VCaP (cell line): Measurements from ENCODE around the gene TMEM252.

ENCODE experiments used
- H3K27ac ChIP-seq: fragments of 450-650 bp; 2 replicates; pipeline ENCODE4 v1.5.1; 2017
- CTCF ChIP-seq: fragments of 450-650 bp; conservative IDR thresholded peaks from 2 replicates; pipeline ENCODE4 v1.5.1; 2017; ENCODE audit warnings: mild to moderate bottlenecking, moderate library complexity

The TMEM252 gene

GRCh38 chr9:68522131-68522530 lies 18.6 kb downstream of the TMEM252 start:
- no peak overlapping the region for H3K27ac ChIP-seq
- TF ChIP-seq CTCF = no peak

GRCh38 chr9:68515326-68516017 lies 25.2 kb downstream of the TMEM252 start:
- H3K27ac ChIP-seq = peak overlapping the region; percentile 27
- TF ChIP-seq CTCF = no peak

GRCh38 chr9:68513981-68514380 lies 26.7 kb downstream of the TMEM252 start:
- TF ChIP-seq CTCF = no peak
- H3K27ac ChIP-seq = no peak overlapping the region

GRCh38 chr9:68513385-68513784 lies 27.3 kb downstream of the TMEM252 start:
- TF ChIP-seq CTCF = no peak
- no peak overlapping the region for H3K27ac ChIP-seq

- H3K27ac ChIP-seq = no peak overlapping the region
- TF ChIP-seq CTCF = no peak
Observed at GRCh38 chr9:68509689-68510088, 31.0 kb downstream of the TMEM252 start.

- TF ChIP-seq CTCF = no peak
Observed at GRCh38 chr9:68508547-68508946, 32.1 kb downstream of the TMEM252 start.

GRCh38 chr9:68507806-68508145 lies 32.9 kb downstream of the TMEM252 start:
- H3K27ac ChIP-seq = no peak overlapping the region
- TF ChIP-seq CTCF = peak; percentile 38; the same call in 1 of the 2 replicates

More at GRCh38 chr9:68508547-68508946, 32.1 kb downstream of the TMEM252 start:
- H3K27ac ChIP-seq = no peak overlapping the region
